ENCODE results near the gene ZNF112. TPM values are rescaled to one million over a fixed set of nuclear protein-coding genes. Genes with fewer than 3 reads are reported as not detected.

The ZNF112 gene
- total RNA-seq, 1 donor from 2014 or later = 12.3 TPM

GRCh38 chr19:44282846-44283245 is 73.6 kb downstream of the ZNF112 start:
- no peak for TF ChIP-seq CTCF (IDR thresholded peaks at IDR 0.05; ENCODE audit: unreplicated experiment)
- no peak overlapping the region for H3K4me3 Mint-ChIP-seq (ENCODE audit: unreplicated experiment)
- H3K36me3 Mint-ChIP-seq (ENCODE audit: low read depth, unreplicated experiment) = peaks cover 34% of the 10 kb centered on the region
- H3K4me1 Mint-ChIP-seq (ENCODE audit: unreplicated experiment) = peaks cover 15% of the 10 kb centered on the region
- DNase-seq (ENCODE audit: low spot score) = no peak
- no peak overlapping the region for H3K27ac Mint-ChIP-seq (ENCODE audit: unreplicated experiment)
- no peaks in the 10 kb centered on the region for H3K9me3 Mint-ChIP-seq (ENCODE audit: unreplicated experiment)
- peaks cover 2% of the 10 kb centered on the region for H3K27me3 Mint-ChIP-seq (ENCODE audit: unreplicated experiment)

GRCh38 chr19:44280916-44281315 is 75.6 kb downstream of the ZNF112 start:
- H3K36me3 Mint-ChIP-seq (ENCODE audit: low read depth, unreplicated experiment) = peaks cover 35% of the 10 kb centered on the region
- H3K9me3 Mint-ChIP-seq (ENCODE audit: unreplicated experiment) = no peaks in the 10 kb centered on the region
- H3K27me3 Mint-ChIP-seq (ENCODE audit: unreplicated experiment) = peaks cover 2% of the 10 kb centered on the region
- no peak for TF ChIP-seq CTCF (IDR thresholded peaks at IDR 0.05; ENCODE audit: unreplicated experiment)
- H3K27ac Mint-ChIP-seq (ENCODE audit: unreplicated experiment) = peak overlapping the region; percentile 90
- DNase-seq (ENCODE audit: low spot score) = peak; percentile 32
- peak overlapping the region; percentile 6 for H3K4me3 Mint-ChIP-seq (ENCODE audit: unreplicated experiment)
- H3K4me1 Mint-ChIP-seq (ENCODE audit: unreplicated experiment) = peaks cover 15% of the 10 kb centered on the region

- H3K9me3 Mint-ChIP-seq (ENCODE audit: unreplicated experiment) = no peaks in the 10 kb centered on the region
- TF ChIP-seq CTCF (IDR thresholded peaks at IDR 0.05; ENCODE audit: unreplicated experiment) = no peak
- H3K36me3 Mint-ChIP-seq (ENCODE audit: low read depth, unreplicated experiment) = peaks cover 48% of the 10 kb centered on the region
- DNase-seq (ENCODE audit: low spot score) = no peak
- peaks cover 15% of the 10 kb centered on the region for H3K4me1 Mint-ChIP-seq (ENCODE audit: unreplicated experiment)
- H3K4me3 Mint-ChIP-seq (ENCODE audit: unreplicated experiment) = peak overlapping the region; percentile 2
- H3K27ac Mint-ChIP-seq (ENCODE audit: unreplicated experiment) = no peak overlapping the region
- no peaks in the 10 kb centered on the region for H3K27me3 Mint-ChIP-seq (ENCODE audit: unreplicated experiment)
These were observed 78.2 kb downstream of the ZNF112 start for GRCh38 chr19:44278181-44278690.

- no peak for TF ChIP-seq CTCF (IDR thresholded peaks at IDR 0.05; ENCODE audit: unreplicated experiment)
- peaks cover 56% of the 10 kb centered on the region for H3K36me3 Mint-ChIP-seq (ENCODE audit: low read depth, unreplicated experiment)
- no peak overlapping the region for H3K27ac Mint-ChIP-seq (ENCODE audit: unreplicated experiment)
- H3K9me3 Mint-ChIP-seq (ENCODE audit: unreplicated experiment) = no peaks in the 10 kb centered on the region
- H3K4me1 Mint-ChIP-seq (ENCODE audit: unreplicated experiment) = peaks cover 15% of the 10 kb centered on the region
- no peaks in the 10 kb centered on the region for H3K27me3 Mint-ChIP-seq (ENCODE audit: unreplicated experiment)
- no peak for DNase-seq (ENCODE audit: low spot score)
- no peak overlapping the region for H3K4me3 Mint-ChIP-seq (ENCODE audit: unreplicated experiment)
These were observed 79.1 kb downstream of the ZNF112 start for GRCh38 chr19:44277331-44277730.

Other genes with a start within 250 kb of the ZNF112 start
- 7.1 TPM for gene ZNF225, start 243.3 kb downstream of the ZNF112 start, total RNA-seq (ENCODE audit: unreplicated experiment)
- 17.8 TPM for gene ZNF234, start 215.1 kb downstream of the ZNF112 start, total RNA-seq (ENCODE audit: unreplicated experiment)
- 23.2 TPM for gene ZNF226, start 191.6 kb downstream of the ZNF112 start, total RNA-seq (ENCODE audit: unreplicated experiment)
- 29.3 TPM for gene ZNF227, start 144.1 kb downstream of the ZNF112 start, total RNA-seq (ENCODE audit: unreplicated experiment)
- gene ZNF233, start 96.8 kb downstream of the ZNF112 start, total RNA-seq (ENCODE audit: unreplicated experiment) = 5.5 TPM
- gene ZNF235, start 51.7 kb downstream of the ZNF112 start, total RNA-seq (ENCODE audit: unreplicated experiment) = 14.9 TPM
- gene ZNF285, start 44.9 kb upstream of the ZNF112 start, total RNA-seq (ENCODE audit: unreplicated experiment) = 3.2 TPM
- gene ZNF229, start 91.8 kb upstream of the ZNF112 start, total RNA-seq (ENCODE audit: unreplicated experiment) = 10.3 TPM
- gene ZNF180, start 143.8 kb upstream of the ZNF112 start, total RNA-seq (ENCODE audit: unreplicated experiment) = 7.7 TPM
- gene CEACAM20, start 173.0 kb upstream of the ZNF112 start, total RNA-seq (ENCODE audit: unreplicated experiment) = not detected